ENCODE measurements around the gene AFDN.

DNA sequence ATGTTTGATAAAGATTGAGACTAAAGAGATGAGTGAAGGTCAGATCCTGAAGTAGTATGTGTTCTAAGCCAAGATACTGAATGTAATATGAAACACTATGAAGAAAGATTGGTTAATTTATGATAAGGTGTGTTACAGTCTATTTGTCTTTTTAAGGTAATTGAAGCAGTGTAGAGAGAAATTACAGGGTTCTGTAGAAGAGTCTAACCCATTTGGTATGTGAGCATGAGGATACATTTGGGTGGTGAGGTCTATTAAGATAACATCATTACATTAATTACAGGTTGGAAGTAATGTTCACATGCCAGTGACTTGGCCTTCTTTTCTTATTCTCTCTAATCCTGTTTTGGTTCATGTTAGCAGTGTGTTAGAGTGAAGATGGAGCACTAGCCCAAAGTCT, 61.4 kb downstream of the AFDN start:
- TF ChIP-seq POLR2A (IDR thresholded peaks at IDR 0.05) (no peak), POLR2AphosphoS5 (IDR thresholded peaks at IDR 0.05) (no peak)
- TF ChIP-seq, protein P1, sequence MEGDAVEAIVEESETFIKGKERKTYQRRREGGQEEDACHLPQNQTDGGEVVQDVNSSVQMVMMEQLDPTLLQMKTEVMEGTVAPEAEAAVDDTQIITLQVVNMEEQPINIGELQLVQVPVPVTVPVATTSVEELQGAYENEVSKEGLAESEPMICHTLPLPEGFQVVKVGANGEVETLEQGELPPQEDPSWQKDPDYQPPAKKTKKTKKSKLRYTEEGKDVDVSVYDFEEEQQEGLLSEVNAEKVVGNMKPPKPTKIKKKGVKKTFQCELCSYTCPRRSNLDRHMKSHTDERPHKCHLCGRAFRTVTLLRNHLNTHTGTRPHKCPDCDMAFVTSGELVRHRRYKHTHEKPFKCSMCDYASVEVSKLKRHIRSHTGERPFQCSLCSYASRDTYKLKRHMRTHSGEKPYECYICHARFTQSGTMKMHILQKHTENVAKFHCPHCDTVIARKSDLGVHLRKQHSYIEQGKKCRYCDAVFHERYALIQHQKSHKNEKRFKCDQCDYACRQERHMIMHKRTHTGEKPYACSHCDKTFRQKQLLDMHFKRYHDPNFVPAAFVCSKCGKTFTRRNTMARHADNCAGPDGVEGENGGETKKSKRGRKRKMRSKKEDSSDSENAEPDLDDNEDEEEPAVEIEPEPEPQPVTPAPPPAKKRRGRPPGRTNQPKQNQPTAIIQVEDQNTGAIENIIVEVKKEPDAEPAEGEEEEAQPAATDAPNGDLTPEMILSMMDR (IDR thresholded peaks at IDR 0.05), result no peak
